ENCODE data around the gene TMEM59. TPM values are rescaled to one million over a fixed set of nuclear protein-coding genes. Genes with fewer than 3 reads are reported as not detected.
"Not testable (repeated sequence)": the region's sequence is repeated elsewhere in the genome, so short reads cannot be mapped to it uniquely, and the experiment has no call there.

Gene TMEM59, protein sequence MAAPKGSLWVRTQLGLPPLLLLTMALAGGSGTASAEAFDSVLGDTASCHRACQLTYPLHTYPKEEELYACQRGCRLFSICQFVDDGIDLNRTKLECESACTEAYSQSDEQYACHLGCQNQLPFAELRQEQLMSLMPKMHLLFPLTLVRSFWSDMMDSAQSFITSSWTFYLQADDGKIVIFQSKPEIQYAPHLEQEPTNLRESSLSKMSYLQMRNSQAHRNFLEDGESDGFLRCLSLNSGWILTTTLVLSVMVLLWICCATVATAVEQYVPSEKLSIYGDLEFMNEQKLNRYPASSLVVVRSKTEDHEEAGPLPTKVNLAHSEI
- 100 to 1,000 TPM; 414 to 445 (median 423) TPM for polyA plus RNA-seq (ENCODE audit: insufficient read length in 3 of 3)

DNA sequence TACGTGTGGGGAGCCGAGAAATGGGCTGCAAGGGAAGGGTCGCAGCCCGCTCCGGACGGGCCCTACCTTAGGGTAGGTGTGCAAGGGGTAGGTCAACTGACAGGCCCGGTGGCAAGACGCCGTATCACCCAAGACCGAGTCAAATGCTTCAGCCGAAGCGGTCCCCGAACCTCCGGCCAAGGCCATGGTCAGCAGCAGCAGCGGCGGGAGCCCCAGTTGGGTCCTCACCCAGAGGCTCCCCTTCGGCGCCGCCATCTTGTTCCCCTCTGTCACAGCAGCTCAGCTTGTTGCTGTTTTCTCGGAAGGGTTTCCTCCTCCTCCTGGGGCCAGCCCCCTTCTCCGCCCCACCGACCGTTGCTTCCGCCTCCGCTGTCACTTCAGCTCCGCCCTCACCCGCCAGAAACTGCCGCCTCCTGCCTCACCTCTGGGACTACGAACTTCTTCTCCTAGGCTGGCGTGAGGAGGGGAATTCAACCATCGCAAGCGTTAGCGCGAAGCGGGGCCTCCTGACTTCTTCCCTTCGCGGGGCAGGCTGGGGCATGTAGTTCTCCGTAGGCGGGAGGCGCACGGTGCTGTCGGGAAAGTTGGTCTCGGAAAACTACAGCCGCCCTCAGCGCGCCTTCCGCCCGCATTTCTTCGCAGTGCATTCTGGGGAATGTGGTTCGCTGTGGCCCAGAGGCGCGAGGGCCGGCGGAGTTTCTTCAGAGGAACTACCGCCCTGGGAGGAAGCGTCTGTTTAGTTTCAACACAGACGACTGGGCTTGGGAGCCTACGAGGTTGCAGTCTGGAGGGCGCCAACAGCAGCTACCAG lies at the start of gene TMEM59, which contains the start of gene TCEANC2:
TSS of gene TMEM59 (minus strand) at position 271 of the 811 bp plus-strand sequence. CDS start at position 255, 16 bp downstream.
TSS of gene TCEANC2 (plus strand) at position 675 of the 811 bp plus-strand sequence. CDS start 815 bp downstream, outside the sequence.
- peak; percentile 94 to 99 (median 98) for DNase-seq (ENCODE audit: low read depth in 3 of 3, low spot score in 2 of 3)

DNA sequence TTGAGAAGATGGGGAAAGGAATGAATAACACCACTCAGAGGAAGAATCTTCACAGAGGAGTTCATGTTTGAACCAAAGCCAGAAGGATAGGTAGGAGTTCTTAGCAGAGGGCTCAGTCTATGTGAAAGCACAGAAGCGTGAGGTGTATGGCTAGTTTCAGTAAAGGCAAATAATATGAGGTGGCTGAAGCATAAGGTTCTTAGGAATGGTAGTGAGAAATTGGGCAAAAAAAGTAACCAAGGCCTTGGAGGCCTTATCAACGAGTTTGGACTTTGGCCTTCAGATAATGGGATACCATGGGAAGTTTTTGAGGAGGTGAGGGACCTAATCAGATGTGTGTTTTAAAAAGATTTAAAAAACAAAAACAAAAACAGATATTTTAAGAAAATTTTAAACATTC lies 47.5 kb upstream of the TMEM59 start:
- no peak for DNase-seq (ENCODE audit: low read depth in 3 of 3, low spot score in 2 of 3)

DNA sequence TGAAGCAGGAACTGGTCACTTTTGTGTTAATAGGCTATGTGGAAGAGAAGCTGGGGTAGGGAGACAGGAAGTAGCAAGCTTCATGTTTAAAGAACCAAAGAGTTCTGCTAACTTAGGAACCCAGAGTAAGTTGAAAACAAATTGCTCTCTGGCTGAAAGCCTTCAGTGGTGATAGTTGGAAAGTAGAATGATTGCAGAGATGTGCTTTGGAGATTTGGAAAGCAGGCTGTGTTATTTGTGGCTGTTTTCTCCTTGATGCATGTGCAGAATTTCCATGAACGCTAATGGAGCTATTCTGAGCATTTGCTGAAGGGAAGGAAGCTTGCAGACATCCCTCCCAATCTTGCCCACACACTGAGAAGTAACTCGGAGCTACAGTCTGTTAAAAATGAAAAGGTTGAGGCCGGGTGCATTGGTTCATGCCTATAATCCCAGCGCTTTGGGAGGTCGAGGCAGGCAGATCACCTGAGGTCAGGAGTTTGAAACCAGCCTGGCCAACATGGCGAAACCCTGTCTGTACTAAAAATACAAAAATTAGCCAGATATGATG lies 46.1 kb upstream of the TMEM59 start:
- DNase-seq (ENCODE audit: low read depth in 3 of 3, low spot score in 2 of 3): no peak

DNA sequence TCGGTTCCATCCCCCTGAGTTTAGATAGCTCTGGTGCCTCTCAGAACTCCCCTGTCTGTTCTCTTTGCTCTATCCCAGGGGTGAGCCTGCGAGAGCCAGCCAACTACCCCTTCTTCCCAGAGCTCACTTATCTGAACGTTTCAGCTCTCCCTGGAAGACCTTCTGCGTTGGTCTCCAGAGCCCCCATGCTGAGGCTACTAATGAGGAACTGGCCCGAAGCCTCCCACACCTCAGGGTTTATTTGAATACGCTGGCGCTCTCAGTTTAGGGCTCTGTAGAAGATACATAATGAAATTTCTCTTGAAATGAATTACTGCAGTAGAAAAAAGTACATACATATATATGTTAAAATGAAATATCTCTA lies 43.9 kb upstream of the TMEM59 start:
- DNase-seq (ENCODE audit: low read depth in 3 of 3, low spot score in 2 of 3): no peak

DNA sequence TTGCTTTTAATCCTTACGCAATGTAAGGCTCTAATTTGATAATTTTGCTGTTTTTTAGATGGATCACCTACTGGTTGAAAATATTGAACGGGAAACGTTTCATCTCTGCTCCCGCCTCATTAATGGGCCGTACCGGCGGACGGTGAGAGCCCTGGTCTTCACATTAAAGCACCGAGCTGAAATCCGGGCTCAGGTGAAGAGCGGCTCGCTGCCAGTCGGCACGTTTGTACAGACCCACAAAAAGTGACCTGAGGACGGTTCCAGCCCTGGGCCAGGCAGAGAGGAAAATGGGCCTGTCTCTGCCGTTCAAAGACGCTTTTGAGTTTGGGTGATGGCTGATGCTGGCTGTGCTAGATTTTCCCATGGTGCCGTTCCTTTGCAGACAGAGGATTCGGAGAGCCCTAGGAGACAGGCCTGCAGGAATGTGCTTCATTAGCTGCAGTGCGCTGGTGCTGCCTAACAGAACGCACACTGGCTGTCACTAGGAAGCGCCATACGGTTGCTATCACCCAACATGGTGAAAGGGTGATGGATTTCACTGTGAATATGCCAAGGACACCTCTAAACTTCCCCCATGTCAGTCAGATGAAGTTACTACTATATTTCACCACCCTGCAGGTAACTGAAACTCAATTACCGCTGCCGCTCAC lies 43.3 kb upstream of the TMEM59 start:
- no peak for DNase-seq (ENCODE audit: low read depth in 3 of 3, low spot score in 2 of 3)

DNA sequence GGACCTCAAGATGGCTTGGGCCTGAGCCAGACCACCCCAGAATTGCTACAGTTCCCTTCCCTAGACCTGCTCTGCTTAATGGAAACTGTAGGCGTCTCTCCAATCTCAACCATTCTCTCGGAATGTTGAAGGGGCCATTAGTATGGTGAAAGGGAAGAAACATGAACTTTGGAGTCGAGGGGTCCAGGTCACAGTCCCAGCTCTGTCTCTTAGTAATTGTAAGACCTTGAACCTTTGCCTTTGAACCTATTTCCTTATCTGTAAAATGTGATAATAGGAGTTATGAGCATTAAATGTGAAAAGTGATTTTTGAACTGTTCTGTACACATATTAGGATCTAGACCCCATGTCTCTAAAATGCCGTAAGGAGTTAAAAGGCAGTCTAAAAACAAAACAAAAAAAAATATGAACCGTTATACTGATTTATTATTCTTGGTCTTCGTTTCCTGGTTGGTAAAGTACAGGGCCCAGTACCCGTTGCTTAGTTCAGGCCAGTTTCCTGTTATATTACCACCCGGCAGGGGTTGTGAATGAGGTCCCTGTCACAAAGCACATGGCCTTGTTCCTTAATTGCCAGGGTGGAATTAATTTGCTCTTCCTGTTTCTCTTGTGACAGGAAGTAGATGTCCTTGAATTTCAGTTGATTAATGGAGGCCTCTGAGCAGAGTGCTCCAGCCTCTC lies 42.7 kb upstream of the TMEM59 start:
- DNase-seq (ENCODE audit: low read depth in 3 of 3, low spot score in 2 of 3): no peak

DNA sequence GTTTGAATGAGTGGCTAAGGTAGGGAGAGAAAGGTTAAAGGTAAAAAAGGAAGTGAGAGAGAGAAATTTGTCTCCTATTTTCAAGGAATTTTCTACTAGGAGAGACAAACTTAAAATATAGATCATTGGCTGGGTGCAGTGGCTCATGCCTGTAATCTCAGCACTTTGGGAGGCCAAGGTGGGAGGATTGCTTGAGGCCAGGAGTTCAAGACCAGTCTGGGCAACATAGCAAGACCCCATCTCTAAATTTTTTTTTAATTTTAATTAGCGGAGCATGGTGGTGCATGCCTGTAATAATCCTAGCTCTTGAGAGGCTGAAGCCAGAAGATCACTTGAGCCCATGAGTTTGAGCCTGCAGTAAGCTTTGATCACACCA lies 41.7 kb upstream of the TMEM59 start:
- DNase-seq (ENCODE audit: low read depth in 3 of 3, low spot score in 2 of 3): not testable (repeated sequence)

DNA sequence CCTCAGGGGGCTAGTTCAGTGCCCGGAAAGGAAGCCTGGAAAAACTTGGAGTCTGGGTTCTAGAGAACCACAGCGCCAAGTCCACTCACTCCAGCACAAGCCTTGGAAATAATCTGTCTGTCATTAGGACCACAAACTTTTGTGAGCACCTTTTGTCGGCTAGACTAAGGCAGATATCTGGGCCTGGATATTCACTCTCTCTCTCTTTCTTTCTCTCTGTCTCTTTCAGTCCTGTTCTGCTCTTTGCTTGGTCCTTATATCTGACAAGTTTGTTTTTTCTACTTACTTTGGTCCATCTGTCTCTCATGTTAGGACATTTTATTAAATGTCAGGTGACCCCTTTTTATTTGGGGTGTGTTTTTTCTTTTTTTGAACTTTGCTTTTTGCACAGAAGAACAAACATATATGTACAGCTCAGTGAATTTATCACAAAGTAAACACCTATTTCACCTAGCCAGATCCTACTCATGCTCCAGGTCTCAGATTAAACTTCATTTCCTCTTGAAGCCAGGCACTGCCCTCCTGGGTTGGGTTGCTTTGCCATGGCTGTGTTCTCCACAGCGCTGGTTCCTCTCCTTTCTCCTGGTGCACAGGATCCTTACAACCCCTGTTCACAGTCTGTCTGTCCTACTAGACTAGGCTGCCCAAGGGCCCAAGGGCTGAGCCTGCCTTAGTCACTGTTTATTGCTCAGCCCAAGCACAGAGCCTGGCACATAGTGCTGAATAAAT lies 41.2 kb upstream of the TMEM59 start:
- DNase-seq (ENCODE audit: low read depth in 3 of 3, low spot score in 2 of 3): no peak

DNA sequence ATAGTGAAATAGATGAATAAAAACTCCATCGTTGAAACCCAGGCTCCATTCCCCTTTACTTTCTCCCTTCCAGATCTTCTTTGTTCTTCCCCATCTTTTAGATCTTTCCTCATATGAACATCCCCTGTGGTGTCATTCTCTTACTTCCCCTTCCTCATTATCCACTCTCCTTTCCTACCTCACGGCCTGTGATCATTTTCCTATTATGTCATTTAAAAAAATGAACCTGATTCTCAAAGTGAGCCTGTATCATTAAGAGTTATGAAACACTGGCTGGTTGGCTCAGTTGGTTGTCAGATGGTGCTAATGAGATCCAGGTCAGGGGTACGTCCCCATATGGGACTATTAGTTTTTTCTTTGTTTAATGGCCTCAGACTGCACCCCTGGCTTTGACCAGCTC lies 38.7 kb upstream of the TMEM59 start:
- no peak for DNase-seq (ENCODE audit: low read depth in 3 of 3, low spot score in 2 of 3)

DNA sequence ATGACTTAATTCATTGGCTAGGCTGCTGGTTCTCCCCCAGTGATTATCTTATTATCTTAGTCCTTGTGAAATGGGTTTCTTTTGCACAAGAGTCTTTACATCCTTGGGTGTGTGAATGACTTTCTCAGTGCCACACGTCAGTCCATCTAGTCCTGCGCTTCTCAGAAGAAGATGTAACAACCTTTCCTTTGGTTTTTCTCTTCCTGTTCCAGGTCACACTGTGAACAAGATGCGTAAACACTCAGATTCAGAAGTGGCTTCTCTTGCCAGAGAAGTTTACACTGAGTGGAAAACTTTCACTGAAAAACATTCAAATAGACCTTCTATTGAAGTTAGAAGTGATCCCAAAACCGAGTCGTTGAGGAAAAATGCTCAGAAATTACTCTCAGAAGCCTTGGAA lies 35.4 kb upstream of the TMEM59 start:
- no peak for DNase-seq (ENCODE audit: low read depth in 3 of 3, low spot score in 2 of 3)

DNA sequence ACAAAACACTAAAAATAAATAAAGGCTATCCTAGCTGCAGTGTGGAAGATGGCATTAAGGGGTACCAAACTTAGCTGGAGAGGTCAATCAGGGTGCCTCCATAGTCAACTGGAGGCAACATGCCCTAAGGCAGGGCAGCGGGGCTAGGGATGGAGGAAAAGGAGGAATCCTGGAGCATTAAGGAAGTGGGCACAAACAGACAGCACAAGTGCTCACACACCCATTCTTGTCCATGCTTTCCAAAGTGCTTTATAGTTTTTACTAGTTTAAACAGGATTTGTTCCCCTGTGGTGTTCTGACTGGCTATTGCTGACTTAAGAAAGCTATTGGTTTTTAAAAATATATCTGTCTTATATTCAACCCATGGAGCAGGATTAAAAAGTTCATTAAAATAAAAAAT lies 33.8 kb upstream of the TMEM59 start:
- no peak for DNase-seq (ENCODE audit: low read depth in 3 of 3, low spot score in 2 of 3)

DNA sequence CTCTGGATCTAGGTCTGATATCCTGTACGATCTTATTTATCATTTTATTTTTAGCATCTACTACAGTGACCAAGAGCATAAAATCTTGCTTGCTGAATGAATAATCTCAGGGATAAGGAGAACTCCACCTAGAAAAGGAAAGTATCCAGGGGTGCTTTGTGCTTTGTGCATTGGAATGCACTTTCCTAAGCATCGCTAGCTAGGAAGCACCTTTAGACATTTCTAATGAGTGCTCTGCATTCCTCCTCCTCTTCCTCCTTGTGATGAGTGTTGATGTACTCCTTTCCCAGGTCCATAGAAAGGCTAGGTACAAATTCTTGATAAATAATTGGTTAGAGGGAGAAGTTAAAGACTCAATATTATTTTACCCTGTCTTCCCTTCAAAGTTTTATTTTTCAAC lies 31.8 kb upstream of the TMEM59 start:
- no peak for DNase-seq (ENCODE audit: low read depth in 3 of 3, low spot score in 2 of 3)

DNA sequence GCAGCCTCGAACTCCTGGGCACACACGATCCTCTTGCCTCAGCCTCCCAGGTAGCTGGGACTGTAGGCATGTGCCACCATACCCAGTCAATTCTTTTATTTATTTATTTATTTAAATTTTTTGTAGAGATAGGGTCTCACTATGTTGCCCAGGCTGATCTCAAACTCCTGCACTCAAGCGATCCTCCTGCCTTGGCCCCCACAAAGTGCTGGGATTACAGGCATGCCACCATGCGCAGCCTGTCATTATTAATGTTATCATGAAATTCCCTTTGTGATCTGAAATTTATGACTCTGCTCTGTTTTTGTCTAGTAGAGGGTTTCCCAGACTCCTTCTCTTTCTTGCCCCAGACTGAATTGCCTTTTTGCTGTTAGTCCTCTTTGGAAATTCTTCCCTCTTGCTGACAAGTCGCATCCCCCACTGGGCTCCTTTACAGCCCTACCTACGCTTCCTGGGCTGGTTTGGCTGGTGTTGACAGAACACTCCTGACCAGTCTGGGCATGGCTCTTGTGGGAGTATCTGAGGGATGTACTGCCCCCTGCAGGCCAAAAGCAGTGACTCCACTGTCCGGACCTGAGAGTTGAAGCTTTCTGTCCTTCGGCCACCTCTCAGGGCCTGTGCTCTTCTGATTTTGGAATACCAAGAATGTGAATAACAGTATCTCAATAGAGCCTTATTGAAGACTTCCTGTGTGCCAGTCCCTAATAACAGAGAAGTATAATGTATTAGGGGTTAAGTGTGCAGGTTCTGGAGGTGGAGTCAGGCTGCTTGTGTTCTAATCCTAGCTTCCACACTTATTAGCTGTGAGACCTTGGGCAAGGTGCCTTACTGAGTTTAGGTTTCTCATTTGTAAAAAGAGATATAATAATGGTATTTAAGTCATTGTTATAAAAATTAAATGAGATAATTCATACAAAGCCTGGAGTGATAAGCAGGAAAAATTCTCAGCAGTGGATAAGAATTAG lies 28.6 kb upstream of the TMEM59 start:
- no peak for DNase-seq (ENCODE audit: low read depth in 3 of 3, low spot score in 2 of 3)

DNA sequence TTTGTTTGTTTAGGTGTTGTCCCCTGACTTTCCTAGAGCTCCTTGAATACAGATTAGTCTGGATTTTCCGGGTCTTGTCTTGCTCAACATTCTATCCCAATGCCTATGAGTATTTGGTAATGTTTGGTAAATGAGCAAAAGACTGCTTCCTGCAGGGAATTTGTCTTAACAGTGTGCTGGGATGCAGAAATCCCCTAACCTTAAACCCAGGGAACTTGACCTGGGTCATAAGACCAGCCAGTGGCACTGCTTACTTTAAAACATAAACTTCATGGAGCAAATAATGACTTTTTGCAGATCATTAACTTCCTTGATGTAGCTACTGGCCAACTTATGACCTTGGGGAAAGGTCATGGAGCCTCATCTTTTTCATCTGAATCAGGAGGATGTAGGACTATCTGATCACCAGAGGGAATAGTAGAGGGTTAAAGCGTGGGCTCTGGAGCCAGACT lies 27.6 kb upstream of the TMEM59 start:
- no peak for DNase-seq (ENCODE audit: low read depth in 3 of 3, low spot score in 2 of 3)

DNA sequence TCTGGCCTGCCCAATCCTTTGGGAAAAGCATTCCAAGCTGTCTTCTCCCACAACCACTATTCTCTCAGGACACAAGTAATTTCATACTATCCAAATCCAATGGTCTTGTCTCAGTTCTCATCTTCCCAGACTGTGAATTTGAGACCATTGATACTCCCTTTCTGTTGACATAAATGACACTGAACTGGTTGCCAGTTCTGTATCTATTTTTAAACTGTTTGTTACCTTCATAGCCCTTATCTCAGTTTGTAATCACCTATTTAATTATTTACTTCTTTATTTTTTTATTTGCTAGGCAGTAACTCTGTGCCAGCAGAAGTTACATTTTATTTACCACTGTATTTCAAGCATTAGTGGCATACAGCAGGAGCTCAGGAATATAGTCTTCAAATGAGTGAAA lies 24.4 kb upstream of the TMEM59 start:
- no peak for DNase-seq (ENCODE audit: low read depth in 3 of 3, low spot score in 2 of 3)

DNA sequence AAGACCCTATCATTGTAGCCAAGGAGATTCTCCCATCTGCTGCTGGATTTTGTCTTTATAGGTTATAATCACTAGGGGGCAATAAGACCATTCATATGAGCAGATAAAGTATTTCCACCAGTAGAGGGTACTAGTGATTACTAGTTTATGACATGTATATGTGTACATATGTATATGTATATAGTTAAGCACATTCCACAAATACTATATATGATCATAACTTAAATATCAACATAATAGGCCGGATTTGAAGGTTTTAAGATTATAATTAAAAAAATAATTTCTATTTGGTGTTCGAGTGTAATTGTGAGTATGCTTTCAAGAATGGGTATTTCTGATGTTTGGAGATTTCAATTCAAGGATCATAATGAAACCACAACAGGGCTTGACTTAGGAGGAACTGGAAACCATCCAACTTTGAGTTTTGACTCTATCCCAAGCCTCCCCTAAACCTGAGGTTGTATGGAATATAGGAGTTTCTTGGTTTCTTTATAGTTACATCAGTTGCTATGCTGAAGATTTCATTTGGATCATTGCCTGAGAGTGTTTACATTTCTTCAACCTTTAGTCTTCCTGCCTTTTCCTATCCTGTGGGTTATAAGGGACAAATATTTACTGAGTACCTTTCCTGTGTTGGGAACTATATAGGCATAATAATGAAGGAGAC lies 17.3 kb upstream of the TMEM59 start:
- peak in 1 of 3 donors; percentile 32 for DNase-seq (ENCODE audit: low read depth in 3 of 3, low spot score in 2 of 3)

DNA sequence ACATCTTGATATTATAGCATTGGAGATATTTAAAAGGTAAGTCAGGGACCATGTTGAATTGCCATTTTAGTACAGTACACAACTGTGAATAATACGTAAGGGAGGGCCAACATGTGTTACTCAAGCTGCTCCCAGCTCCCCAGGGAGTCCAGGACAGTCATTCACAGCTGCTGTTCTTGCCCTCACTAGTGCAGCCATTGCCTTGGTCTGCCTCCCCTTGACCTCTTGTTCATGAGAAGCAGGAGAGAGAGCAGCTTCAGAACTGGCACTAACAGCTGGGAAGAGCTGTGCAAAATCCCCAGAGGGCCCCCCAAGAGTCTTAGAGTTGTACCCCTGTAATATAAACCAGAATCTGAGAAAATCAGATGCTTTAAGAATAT lies 16.8 kb upstream of the TMEM59 start:
- DNase-seq (ENCODE audit: low read depth in 3 of 3, low spot score in 2 of 3): no peak

DNA sequence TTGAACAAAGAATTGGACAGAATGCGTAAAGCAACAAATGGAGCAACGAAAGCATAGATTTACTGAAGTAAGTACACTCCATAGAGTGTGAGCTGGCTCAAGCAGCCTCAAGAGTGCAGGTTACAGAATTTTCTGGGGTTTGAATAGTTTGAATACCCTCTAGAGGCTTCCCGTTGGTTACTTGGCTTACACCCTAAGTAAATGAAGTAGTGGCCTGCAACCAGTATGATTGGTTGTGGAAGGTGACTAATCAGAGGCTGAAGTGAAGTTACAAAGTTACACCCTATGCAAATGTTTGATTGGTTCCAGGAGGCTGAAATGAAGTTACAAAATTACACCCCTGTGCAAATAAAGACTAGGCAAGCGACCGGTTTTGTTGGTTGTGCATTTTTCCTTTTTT lies 11.3 kb upstream of the TMEM59 start:
- DNase-seq (ENCODE audit: low read depth in 3 of 3, low spot score in 2 of 3): no peak
